GM21529 (cell line): ENCODE results near the gene AKR1C2.
"Not testable (repeated sequence)": the region's sequence is repeated elsewhere in the genome, so short reads cannot be mapped to it uniquely, and the experiment has no call there.

Source experiments
- ATAC-seq: cut with Tn5 transposase; IDR thresholded peaks from one replicate; pipeline ENCODE4 v1.9.1; 2021; ENCODE audit not compliant: unreplicated experiment

The AKR1C2 gene

DNA sequence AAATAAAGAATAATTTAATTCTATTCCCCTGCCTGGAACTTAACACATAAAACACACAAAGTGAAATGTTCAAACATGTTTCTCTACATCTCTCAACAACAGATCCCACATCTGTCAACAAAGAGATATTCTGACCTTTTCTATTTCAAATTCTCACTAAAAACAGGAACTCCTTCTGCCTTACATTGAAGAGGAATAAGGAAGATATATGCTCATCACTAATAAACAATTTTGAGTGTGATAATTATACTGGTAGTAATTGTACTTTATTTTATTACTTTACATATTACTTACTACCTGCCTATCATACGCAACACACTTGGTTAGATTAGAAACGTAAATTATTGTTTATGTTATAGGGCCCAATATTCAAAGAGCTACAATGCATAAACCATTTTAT lies 13.4 kb downstream of the AKR1C2 start:
- ATAC-seq: no peak

DNA sequence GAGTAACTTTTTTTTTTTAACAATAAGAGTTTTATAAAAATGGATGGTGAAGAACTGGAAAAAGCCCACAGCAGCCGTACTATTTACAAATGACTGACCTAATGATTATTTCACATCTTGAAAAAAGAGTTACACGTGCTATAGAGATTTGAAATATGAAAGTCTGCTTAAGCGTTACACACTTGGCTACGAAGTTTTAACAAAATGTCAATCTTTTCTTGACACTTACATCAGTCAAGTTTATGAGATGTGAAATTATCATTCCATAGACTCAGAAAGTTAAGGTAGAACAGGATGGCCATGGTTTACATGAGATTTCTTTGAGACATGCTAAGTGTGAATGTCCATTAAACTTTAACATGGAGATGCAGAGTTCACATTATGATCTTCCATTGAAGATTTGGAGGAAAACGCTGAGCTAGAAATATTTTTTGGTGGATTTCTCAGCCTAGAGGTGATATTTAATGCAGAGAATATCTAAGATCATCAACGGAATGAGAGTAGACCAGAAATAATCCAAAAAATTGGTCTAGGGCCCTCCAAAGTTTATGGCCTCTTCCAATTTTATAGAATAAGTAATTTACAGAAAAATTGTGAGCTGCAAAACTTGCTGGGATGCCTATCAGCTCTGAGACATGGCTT lies 15.5 kb downstream of the AKR1C2 start:
- ATAC-seq: not testable (repeated sequence)

DNA sequence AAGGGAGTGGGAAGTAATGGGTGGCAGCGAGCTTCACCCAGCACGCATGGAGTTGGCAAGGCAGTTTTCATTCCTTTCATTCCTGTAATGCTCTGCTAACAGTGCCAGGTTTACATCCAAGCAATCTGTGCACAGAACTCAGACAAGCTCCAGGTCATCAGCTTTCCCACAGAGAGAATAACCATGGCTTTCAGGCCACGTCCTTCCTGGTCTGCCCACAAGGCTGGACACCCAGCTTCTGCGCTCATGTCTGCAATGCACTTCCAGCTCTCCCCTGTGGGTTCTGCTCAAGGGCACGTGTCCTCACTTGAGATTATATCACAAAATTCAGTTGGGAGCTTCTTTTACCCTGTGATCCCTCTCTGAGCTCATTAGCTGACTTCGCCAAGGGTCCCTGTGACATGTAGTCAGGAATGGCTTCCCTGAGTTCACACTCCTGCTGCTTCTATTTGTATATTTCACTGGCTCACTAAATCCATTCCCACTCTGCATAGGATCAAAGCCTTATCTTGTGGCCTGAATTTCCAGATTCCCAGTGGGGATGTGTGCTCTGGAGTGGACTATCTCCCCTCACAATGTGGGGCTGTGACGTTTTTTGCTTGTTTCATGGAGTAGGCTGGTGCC lies 18.6 kb downstream of the AKR1C2 start:
- ATAC-seq: no peak

DNA sequence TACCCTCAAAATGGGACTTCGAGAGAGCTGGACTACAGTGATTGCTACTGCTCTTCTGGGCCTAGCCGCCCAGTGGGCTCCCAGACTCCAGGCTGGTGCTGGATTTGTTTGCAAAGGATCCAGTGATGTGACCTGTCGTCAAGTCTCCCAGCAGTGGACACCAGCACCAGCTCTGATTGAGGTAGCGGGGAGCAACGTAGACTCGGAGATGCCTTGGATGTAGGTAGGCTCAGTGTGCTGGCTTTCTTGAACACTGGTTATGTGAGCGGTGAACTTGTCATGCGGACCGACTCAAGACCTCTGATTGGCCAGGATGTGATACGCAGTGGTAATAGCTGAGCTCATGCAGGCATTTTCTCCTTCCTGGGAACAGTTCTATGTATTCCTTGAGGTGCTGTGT lies 19.4 kb downstream of the AKR1C2 start:
- no peak for ATAC-seq

DNA sequence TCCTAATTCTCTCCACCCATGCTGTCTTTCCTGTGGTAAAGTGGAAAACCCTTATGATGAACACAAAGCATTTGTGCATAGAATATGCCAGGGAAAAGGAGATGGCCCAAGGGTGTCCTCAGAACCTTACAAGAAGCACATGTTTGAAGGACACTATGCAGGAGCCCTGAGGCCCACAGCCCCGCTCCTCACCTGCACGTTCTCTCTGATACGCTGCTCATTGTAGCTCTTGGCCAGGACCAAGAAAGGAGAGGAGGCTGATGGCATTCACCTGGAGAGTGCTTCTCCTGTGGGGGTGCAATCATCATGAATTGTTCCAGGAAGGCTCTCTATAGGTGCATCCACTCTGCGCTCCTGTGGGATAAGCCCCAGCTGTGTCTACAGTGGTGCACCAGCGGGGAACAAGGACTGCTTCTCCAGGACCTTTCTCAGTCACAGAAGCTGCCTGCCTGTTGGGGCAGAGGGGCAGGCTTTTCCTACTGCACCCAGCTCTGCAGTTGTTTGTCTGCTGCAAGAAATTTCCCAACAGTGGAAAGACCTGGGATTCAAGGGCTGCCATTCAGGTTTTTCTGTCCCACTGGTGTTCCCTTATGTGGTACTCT lies 19.9 kb downstream of the AKR1C2 start:
- no peak for ATAC-seq

DNA sequence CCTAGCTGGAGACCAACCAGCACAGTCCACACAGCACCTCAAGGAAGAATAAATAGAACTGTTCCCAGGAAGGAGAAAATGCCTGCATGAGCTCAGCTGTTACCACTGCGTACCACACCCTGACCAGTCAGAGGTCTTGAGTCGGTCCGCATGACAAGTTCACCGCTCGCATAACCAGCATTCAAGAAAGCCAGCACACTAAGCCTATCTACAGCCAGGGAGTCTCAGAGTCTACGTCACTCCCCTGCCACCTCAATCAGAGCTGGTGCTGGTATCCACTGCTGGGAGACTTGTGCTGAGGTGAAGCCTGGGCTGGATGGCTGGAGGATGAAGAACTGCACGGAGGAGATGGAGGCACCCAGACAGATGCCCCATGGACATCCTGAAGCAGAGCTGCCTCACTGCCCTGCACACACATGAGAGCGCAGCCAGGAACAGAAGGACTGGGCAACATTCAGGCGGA lies 20.9 kb downstream of the AKR1C2 start:
- ATAC-seq: no peak

DNA sequence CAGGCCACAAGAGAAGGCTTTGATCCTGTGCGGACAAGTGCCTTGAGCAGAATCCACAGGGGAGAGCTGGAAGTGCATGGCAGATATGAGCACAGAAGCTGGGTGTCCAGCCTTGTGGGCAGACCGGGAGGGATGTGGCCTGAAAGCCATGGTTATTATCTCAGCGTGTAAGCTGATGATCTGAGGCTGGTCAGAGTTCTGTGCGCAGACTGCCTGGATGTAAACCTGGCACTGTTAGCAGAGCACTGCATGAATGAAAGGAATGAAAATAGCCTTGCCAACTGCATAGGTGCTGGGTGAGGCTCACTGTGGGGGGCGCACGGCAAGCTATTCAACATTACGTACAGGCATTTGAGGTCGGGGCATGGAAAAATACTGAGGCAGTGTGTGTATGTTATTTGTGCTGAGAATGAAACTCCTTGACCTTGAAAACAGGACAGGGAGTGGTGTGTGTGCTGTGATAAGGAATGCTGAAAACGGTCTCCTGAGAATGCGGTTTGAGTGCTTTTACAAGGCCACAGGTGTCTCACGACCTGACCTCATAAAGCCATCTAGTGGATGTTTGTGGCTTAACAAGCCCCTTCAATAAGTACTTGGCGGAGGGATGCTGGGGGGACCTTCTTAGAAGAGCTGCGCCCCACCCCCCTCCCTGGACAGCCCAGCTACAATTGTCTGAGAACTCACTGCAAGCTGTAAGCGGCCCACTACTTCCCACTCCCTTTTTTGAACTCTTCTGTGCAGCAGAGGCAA lies 21.8 kb downstream of the AKR1C2 start:
- no peak for ATAC-seq

DNA sequence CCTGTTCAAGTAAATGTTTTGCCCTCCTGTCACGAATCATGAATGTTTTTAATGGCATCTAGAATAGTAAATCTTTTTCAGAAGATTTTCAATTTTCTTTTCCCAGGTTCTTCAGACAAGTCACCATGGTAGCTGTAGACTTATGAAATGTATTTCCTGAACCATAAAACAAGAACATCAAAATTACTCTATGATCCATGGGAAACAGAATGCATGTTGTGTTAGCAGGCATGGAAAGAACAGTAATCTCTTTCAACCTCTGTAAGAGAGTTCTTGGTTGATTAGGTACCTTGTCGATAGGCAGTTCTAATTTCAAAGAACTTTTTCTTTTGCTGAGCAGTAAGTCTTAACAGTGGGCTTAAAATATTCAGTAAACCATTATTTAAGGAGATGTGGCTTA lies 22.9 kb downstream of the AKR1C2 start:
- no peak for ATAC-seq

DNA sequence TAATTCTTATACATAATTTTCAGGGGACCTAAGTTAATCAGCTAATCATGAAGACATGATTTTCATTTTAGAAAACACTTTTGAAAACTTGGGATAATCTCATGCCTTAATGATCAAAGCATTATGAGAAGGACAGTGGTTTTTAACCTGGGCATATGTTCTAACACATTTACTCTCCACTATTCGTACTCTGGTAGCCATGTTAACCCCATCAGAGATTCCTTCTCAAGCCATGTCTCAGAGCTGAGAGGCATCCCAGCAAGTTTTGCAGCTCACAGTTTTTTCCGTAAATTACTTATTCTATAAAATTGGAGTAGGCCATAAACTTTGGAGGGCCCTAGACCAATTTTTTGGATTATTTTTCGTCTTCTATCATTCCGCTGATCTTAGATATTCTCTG lies 24.8 kb downstream of the AKR1C2 start:
- ATAC-seq: no peak

DNA sequence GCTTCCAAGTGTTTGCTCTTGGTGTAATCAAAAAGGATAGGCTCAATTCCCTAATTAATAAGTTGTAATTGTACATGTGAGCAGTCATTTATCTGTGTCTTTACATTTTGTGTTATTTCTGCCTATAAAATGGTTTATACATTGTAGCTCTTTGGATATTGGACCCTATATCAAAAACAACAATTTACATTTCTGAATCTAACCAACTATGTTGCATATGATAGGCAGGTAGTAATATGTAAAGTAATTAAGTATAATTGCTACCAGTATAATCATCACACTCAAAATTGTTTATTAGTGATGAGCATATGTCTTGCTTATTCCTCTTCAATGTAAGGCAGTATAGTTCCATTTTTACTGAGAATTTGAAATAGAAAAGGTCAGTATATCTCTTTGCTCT lies 26.6 kb downstream of the AKR1C2 start:
- ATAC-seq: no peak

DNA sequence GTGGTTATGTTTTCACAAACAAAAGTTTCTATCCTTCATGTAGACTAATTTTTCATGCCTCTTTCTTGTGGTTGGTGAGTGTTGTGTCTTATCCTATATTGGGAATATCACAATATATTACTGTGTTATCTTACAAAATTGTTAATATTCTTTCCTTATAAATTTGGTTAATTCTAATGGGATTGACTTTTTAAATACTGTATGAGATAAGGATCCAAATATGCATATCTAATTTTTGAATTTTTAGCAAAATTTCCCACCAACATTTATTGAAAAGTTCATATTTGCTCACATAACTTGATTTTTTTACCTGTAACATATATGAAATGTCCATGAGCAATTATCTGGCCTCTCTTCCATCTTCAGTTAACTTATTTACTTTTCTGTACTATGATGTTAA lies 29.3 kb downstream of the AKR1C2 start:
- ATAC-seq: not testable (repeated sequence)

DNA sequence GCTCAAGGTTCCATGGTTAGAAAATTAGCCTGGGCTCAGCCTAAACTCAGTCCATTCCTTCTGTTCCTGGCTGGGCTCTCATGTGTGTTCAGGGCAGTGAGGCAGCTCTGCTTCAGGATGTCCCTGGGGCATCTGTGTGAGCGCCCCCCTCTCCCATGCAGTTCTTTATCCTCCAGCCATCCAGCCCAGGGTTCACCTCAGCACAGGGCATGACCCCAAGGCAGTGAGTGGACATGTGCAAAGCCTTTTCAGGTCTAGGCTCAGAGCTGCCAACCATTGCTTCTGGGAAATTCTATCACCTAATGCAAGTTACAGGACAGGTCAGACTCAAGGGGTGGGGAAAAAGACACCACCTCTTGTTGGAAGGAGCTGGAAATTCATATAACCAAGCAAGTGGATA lies 30.4 kb downstream of the AKR1C2 start:
- ATAC-seq: not testable (repeated sequence)

DNA sequence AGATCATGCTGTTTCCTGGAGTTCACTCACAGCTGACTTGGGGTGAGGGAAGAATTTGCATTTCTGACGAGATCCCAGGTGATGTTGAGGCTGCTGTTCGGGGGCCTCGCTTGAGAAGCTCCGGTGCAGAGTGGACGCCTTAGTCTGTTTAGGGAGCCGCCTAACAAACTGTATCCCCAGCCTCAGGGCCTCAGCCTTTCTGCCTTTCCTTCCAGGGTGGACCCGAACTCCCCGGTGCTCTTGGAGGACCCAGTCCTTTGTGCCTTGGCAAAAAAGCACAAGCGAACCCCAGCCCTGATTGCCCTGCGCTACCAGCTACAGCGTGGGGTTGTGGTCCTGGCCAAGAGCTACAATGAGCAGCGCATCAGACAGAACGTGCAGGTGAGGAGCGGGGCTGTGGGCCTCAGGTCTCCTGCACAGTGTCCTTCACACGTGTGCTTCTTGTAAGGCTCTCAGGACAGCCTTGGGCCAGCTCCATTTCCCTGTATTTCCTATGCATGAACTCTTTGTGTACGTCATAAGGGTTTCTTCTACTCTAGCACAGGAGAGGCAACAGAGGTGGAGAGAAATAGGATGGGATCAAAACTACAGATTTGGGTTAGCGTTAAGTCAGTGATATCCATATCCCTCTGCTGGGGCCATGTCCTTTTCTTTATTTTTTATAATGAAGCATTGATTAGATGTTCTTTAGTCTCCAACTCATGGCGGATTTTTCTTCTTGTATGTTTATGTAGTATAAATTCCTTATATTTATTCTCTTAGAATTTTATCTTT lies 31.1 kb downstream of the AKR1C2 start:
- not testable (repeated sequence) for ATAC-seq

DNA sequence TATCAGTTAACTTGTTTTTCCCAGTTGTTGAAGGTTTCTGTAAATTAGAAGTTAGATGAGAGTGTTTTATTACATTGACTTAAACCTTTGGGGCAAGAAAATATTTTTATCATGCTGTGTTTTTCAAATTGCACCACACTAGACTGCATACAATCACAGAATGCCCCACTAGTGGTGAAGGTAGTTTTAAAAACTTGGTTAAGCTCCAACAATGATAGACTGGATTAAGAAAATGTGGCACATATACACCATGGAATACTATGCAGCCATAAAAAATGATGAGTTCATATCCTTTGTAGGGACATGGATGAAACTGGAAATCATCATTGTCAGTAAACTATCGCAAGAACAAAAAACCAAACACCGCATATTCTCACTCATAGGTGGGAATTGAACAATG lies 33.3 kb downstream of the AKR1C2 start:
- not testable (repeated sequence) for ATAC-seq

DNA sequence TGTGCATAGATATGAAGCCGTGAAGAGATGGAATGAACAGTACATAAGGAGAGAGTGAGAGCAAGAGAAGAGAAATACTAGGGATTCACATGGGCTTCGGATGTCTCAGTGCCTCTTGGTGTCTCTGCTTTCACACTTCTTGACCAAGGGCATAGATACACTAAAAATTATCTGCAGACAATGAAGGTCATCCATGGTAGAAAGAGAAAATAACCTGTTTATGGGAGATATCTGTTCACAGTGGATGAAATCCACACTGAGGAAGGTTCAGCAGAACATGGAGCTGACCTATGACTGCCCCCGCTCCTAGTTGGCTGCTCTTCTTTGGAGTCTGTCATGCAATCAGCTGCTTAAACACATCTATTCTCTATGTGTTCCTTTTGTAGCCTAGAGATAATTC lies 34.4 kb downstream of the AKR1C2 start:
- not testable (repeated sequence) for ATAC-seq

DNA sequence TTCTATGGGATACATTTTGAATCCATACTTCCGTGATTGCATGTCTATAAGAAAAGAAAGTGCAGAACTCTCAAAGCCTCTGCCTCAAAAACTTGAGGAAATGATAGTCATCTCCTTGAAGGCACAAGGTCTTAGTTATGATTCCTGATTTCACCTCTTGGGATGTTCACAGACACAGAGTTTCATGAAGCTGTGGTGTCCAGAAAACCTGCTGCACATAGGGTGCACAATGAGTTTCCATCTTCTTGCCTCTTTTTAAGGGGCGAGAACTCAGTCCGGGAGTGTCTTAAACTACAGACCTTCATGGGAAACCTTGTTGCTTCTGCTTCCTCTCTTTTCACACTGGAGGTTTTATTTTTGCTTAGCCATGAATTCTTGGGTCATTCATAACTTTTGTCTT lies 36.5 kb downstream of the AKR1C2 start:
- not testable (repeated sequence) for ATAC-seq

DNA sequence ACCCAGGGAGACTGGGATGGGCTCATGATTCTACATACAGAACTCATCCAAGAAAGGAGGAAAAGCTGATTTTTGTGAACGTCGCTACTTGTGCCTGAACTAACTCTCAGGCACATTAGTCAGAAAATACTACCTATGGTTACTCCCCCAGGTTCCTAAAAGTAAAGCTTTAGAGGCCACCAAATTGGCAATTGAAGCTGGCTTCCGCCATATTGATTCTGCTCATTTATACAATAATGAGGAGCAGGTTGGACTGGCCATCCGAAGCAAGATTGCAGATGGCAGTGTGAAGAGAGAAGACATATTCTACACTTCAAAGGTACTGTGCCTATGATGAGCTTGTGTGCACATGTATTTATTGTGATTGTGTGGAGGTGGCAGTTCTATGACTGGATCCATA lies 37.9 kb downstream of the AKR1C2 start:
- ATAC-seq: not testable (repeated sequence)

DNA sequence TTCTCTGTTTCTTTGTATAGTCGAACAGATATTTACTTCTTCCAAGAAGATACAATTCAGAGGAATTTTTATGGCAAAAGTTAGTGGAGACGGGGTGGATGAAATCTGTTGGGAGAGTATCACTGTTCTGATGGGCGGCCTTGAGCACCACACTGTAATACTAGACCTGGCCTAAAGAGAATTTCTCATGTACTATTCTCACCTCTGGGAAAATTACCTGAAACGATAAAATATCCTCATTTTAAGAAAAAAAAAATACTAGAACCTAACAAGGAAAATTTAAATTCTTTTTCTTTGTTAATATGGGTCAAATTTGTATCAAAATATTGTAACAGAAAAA lies 39.9 kb downstream of the AKR1C2 start:
- ATAC-seq: not testable (repeated sequence)

DNA sequence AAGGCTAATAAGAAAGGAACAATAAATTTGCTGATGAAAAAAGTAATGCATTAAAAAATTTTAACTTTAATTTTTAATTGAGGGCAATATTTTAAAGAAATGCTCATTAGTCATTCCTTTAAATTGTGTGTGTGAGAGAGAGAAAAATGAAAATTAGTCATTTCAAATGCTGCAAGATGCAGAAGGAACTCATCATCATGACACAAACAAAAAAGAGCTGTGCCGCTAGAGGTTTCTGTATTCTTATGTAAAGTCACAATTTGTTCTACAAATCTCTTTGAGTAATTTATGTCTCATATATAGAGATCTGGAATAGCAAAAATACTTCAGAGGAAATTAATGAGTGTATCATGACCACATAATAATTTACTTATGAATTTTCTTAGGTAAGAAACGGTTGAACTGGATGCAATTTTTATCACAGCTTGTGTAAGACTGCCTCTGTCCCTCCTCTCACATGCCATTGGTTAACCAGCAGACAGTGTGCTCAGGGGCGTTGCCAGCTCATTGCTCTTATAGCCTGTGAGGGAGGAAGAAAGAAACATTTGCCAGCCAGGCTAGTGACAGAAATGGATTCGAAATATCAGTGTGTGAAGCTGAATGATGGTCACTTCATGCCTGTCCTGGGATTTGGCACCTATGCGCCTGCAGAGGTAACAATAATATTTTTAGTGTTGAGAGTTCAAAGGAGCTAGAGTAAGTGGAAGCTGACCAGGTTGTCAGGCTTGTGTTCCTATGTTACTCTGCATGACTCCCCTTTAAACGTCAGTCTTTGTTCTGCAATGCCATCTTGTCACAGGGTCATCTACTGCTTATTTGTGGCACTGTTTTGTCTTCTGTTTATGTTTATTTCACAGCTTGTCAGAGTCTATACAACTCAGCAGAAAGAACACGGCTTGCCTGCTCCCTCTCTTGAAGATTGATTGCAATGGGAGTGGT lies 40.5 kb downstream of the AKR1C2 start, which contains the start of gene AKR1C1:
TSS of gene AKR1C1 (plus strand) at position 540 of the 939 bp plus-strand sequence. CDS start at position 570, 30 bp downstream.
- ATAC-seq: not testable (repeated sequence)

DNA sequence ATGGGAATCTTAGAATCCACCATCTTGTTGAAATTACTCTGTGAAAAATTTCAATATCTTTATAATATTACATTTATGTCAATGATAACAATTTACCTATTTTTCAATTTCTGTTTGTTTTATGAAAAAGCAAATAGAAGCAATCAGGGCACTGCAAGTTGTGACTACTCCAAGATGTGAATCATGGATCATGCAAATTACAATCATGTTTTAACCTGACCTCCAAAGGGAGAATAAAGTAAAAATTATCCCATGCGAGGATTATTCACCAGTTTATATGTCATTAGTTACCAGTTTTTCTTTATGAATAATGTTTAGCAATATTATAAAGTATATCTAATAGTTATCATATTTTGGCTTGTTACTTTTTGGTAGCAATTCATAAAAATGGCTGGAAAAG lies 41.3 kb downstream of the AKR1C2 start:
- ATAC-seq: not testable (repeated sequence)
